Endothelial cell (in vitro differentiated cells): ENCODE data around the gene SLC28A1. TPM values are rescaled to one million over a fixed set of nuclear protein-coding genes. Genes with fewer than 3 reads are reported as not detected.

Experiments
- DNase-seq: peaks from one replicate; pipeline ENCODE4 v3.0.0; 2021; ENCODE audit warnings: low spot score
- H3K27ac Mint-ChIP-seq: one replicate; pipeline ENCODE4 v1.8.0; 2021; ENCODE audit warnings: mixed read lengths, inconsistent platforms; ENCODE audit not compliant: unreplicated experiment
- H3K27me3 Mint-ChIP-seq: one replicate; pipeline ENCODE4 v1.8.0; 2021; ENCODE audit warnings: mild to moderate bottlenecking, moderate library complexity, mixed read lengths, inconsistent platforms; ENCODE audit not compliant: unreplicated experiment
- H3K36me3 Mint-ChIP-seq: one replicate; pipeline ENCODE4 v1.8.0; 2021; ENCODE audit warnings: mild to moderate bottlenecking, low read depth, mixed read lengths, inconsistent platforms; ENCODE audit not compliant: unreplicated experiment
- H3K4me1 Mint-ChIP-seq: one replicate; pipeline ENCODE4 v1.8.0; 2021; ENCODE audit warnings: mild to moderate bottlenecking, mixed read lengths, inconsistent platforms; ENCODE audit not compliant: unreplicated experiment
- H3K4me3 Mint-ChIP-seq: one replicate; pipeline ENCODE4 v1.8.0; 2021; ENCODE audit warnings: mild to moderate bottlenecking, mixed read lengths, inconsistent platforms; ENCODE audit not compliant: unreplicated experiment
- H3K9me3 Mint-ChIP-seq: one replicate; pipeline ENCODE4 v1.8.0; 2021; ENCODE audit warnings: mixed read lengths, inconsistent platforms; ENCODE audit not compliant: unreplicated experiment
- CTCF ChIP-seq: fragments of 200-600 bp; sonication (generic); IDR thresholded peaks from one replicate; pipeline ENCODE4 v1.5.0; 2021; ENCODE audit warnings: antibody characterized with exemption; ENCODE audit not compliant: unreplicated experiment
- total RNA-seq: library from RNA; stranded (reverse); fragmentation: NEBNext Ultra II Directional; extraction: Animal tissue kit (Norgen Biotek cat#: 25700); gene quantifications from one replicate; pipeline ENCODE4 v1.2.1, GENCODE V29; 2021; ENCODE audit not compliant: unreplicated experiment

The SLC28A1 gene
- total RNA-seq, 1 donor from 2014 or later: not detected

- no peak for TF ChIP-seq CTCF
- H3K27ac Mint-ChIP-seq: no peak overlapping the region
- H3K36me3 Mint-ChIP-seq: peaks cover 3% of the 10 kb centered on the region
- no peak for DNase-seq
- H3K9me3 Mint-ChIP-seq: no peaks in the 10 kb centered on the region
- H3K4me3 Mint-ChIP-seq: no peak overlapping the region
- H3K27me3 Mint-ChIP-seq: no peaks in the 10 kb centered on the region
- H3K4me1 Mint-ChIP-seq: peaks cover 21% of the 10 kb centered on the region
Measured at GRCh38 chr15:84987949-84988624, 103.6 kb downstream of the SLC28A1 start.

GRCh38 chr15:84988909-84989644, 104.6 kb downstream of the SLC28A1 start:
- TF ChIP-seq CTCF: no peak
- Mint-ChIP-seq H3K4me1 (peaks cover 13% of the 10 kb centered on the region), H3K4me3 (no peak overlapping the region), H3K27me3 (no peaks in the 10 kb centered on the region), H3K36me3 (peaks cover 3% of the 10 kb centered on the region), H3K9me3 (no peaks in the 10 kb centered on the region), H3K27ac (no peak overlapping the region)
- DNase-seq: no peak

GRCh38 chr15:84990507-84990906, 106.0 kb downstream of the SLC28A1 start:
- H3K27me3 Mint-ChIP-seq: no peaks in the 10 kb centered on the region
- H3K36me3 Mint-ChIP-seq: peaks cover 3% of the 10 kb centered on the region
- H3K27ac Mint-ChIP-seq: no peak overlapping the region
- H3K4me3 Mint-ChIP-seq: no peak overlapping the region
- no peak for TF ChIP-seq CTCF
- H3K4me1 Mint-ChIP-seq: peaks cover 11% of the 10 kb centered on the region
- no peaks in the 10 kb centered on the region for H3K9me3 Mint-ChIP-seq
- DNase-seq: no peak

GRCh38 chr15:84991014-84991712, 106.7 kb downstream of the SLC28A1 start:
- no peak for TF ChIP-seq CTCF
- no peaks in the 10 kb centered on the region for H3K9me3 Mint-ChIP-seq
- no peaks in the 10 kb centered on the region for H3K27me3 Mint-ChIP-seq
- peaks cover 9% of the 10 kb centered on the region for H3K4me1 Mint-ChIP-seq
- no peak overlapping the region for H3K4me3 Mint-ChIP-seq
- DNase-seq: no peak
- H3K36me3 Mint-ChIP-seq: peaks cover 3% of the 10 kb centered on the region
- no peak overlapping the region for H3K27ac Mint-ChIP-seq
